Activated CD4-positive, alpha-beta T cell treated with anti-CD3 and anti-CD28 coated beads, Interleukin-10, Interleukin-2, amounts not matched to agents 100 ng/mL and 50 ng/mL, durations not matched to agents 16 hours and 8 hours (primary cell): ENCODE results near the gene MLLT10.
"Not testable (repeated sequence)": the region's sequence is repeated elsewhere in the genome, so short reads cannot be mapped to it uniquely, and the experiment has no call there.

Experiments used
- DNase-seq: peaks from one replicate; pipeline ENCODE4 v3.0.0-alpha.2; 2020

The MLLT10 gene

DNA sequence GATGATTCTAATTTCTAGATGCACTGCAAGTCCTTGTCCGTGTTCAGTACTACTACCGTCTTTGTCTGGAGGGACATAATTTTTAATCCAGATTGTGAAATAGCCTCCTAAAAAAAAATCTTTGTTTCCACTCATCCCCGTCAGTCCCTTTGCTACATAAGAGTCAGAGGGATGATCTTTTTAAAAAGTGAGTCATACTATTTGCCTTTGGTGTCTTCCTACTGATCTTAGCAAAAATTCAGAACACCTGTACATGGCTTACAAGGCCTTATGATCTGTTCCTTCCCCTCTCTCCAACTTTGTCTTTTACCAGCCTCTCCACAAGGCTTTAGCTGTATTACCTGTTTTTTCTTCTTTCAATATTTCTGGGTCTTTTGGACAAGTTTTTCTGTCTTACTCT is 173.5 kb downstream of the MLLT10 start:
- DNase-seq: no peak

DNA sequence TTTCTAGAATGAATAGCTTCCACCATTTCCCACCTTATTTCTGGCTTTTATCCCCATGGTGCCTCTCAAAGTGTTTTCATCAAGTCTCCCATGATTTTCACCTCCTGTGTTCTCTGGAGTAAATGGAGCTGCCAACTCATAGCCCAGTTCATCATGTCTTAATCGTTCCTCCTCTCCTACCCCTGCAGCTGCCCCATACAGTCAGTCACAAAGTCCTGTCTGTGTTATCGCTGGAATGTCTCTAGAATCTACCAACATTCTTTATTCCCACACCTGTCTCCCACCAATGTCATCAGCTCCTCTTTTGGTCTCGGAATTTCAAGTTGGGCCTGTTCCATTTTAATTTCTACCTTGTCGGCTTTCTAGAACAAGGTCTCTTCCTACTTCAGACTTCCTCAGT is 178.9 kb downstream of the MLLT10 start:
- no peak for DNase-seq

DNA sequence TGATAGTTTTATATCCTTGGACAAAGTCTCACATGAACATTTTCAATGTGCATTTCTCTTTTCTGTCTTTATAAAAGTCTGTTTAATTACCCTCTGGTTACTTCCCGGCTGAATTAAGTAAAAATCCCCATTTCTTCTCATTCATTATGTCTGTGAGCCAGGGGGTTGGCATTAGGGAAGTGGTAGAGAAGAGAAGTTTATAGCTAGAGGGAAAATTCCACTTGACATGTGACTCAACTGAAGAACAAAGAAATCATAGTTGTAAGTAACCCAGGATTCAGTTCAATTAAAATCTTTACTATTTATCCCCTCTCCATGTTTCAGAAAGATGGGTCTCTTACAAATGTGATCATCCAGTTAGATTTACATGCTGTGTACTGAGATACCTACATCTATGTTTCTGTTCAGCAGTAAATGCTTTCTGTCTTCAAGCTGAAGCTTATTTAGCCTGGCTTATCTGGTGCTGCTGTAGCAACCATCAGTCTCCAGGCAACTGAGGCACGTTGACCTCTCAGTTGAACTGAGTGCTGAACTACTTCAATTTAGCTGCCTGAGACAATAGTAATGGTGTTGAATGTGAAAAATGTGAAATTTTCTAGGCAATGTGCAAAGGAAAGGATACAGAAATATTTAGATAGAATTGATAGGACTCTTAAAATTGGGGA is 181.6 kb downstream of the MLLT10 start:
- DNase-seq: no peak

DNA sequence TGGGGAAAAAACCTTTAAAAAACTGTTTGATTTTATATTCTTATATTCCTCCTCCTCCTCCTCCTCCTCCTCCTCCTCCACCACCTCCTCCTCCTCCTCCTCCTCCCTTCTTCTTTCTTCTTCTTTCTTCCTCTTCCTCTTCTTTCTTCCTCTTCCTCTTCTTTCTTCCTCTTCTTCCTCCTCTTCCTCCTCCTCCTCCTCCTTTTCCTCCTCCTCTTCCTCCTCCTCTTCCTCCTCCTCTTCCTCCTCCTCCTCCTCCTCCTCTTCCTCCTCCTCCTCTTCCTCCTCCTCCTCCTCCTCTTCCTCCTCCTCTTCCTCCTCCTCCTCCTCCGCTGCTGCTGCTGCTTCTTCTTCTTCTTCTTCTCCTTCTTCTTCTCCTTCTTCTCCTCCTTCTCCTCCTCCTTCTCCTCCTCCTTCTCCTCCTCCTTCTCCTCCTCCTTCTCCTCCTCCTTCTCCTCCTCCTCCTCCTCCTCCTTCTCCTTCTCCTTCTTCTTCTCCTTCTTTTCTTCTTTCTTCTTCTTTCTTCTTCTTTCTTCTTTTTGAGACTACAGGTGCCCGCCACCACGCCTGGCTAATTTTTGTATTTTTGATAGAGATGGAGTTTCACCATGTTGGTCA is 183.5 kb downstream of the MLLT10 start:
- not testable (repeated sequence) for DNase-seq

DNA sequence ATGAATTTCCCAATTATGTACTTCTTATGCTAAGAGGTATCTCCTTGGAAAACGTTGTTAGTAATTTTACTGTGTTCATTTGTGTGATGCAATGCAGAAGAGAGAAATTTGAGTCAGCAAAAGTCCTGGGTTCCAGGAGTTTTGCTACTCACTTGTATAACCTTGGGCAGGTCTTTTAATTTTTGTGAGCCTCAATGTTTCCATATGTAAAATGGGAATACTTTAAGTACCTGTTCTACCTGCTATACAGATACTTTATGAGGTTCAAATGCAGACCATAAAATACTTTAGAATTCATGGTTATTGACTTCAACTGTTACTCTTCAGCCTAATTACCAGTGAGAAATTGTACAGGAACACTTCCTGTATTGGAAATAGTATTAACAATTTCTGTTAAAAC is 185.5 kb downstream of the MLLT10 start:
- DNase-seq: no peak

DNA sequence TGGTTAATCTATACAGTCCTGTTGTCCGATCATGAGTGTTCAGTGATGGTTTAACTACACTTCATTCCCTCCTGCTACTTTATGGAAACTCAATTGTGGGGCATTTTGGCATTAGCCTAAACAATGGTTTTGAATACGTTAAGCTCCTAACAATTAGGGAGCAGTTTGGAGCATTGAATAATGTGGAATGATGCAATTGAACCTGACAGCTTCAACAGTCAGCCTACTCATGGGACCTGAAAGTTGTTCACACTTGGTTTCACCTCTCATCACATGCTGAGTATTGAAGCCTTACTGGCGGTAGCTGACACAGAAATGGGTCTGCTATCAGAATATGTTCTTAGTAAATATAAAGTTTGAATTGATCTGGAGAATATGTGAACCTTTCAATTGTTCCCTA is 186.1 kb downstream of the MLLT10 start:
- DNase-seq: peak; percentile 24

DNA sequence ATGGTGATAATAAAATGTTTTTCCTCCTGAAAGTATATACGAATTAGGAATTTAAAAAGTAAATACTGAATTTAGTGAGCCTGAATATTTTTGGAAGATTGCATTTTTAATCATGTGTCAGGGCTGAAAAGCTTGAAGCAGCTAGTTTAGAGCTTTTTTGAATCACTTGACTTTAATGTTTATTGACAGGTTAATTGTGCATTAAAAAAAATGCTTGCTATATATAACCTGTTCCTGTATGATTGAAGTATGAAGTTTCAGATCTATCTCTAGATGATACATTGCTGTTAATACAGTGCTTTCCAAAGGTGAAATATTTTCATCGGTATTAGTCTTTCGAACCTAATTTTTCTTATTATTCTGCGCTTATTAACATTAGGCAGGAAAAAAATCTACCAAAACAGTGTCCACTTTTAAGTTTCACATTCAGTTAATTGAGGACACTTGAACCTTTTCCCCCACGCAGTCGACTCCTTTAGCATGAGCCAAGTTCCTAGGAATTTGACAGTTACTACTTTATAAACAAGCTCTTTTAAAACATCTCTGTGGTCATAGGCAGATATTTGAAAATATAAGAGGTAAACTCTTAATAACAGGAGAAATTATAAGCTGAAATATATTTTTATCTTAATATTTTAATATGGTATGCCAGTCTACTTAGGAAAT is 187.1 kb downstream of the MLLT10 start:
- DNase-seq: no peak

DNA sequence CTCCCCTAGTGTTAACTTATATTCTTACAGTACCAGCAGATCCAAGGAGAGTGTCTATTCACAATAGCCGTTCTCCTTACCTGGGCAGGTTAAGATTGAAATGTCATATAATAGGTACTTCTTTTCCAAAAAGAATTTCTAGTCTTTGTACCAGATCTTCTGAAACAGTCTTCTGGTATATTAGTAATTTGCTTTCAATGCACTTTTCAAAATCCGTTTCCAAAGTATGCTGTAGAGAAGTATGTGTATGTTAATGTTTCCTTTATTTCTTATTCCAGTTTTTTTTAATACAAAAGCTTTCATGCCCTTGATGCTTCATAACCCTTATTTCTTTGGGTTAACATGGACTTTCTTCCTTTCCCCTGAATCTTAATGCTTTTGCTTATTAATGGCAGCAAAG is 188.2 kb downstream of the MLLT10 start:
- no peak for DNase-seq

DNA sequence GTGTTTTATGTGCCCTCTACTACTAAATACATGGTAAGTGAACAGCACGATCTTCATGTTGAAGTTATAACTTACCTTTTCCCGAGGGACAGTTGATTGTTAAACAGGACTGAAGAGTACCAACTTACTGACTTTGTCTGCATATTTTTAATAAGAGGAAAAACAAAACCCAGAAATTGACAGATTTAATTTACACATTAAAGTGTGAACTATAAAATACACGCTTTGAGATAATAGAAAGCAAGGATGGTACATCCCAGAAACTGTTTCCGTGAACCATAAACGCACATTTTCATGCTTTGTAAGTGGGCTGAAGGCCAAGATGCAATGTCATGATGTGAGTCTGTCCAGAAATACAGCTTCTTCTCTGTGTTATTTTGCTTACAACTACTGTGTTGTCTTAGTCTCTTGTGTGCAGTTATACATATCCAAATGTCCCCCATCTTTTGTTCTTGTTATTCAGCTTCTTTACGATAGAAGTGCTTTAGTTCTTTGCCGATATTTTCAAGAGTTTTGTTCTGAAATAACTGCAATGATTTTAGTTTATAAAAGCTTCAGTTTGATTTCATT is 190.1 kb downstream of the MLLT10 start:
- no peak for DNase-seq

DNA sequence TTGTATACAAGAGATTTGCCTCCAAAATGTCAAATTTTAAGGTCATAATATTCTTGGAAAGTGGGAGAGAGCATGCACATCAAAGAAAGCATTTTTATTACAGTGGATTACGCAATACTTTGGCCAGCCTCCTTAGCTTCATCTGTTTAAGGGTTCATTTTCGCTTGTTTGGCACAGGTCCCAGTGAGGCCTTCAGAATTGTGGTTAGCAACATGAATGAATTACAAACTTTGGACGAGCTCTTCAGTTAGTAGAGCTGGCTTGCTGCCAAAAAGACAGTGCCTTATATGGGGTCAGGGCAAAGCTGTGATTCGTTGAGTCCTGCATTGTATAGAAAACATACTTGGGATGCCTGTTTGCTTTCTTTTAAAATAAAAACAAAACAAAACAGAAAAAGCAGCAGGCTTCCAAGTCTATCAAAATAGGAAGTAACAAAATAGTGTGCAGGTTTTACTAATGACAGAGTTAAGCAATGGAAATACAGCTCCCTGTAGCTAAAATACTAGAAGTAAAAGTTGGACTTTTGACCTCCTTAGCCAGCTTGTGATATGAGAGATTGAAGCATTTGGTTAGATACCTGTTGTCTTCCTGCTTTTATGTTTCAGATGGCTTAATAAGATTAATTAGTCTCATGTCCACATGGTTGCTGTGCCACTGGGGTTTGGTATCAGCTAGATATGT is 190.8 kb downstream of the MLLT10 start:
- peak; percentile 69 for DNase-seq

DNA sequence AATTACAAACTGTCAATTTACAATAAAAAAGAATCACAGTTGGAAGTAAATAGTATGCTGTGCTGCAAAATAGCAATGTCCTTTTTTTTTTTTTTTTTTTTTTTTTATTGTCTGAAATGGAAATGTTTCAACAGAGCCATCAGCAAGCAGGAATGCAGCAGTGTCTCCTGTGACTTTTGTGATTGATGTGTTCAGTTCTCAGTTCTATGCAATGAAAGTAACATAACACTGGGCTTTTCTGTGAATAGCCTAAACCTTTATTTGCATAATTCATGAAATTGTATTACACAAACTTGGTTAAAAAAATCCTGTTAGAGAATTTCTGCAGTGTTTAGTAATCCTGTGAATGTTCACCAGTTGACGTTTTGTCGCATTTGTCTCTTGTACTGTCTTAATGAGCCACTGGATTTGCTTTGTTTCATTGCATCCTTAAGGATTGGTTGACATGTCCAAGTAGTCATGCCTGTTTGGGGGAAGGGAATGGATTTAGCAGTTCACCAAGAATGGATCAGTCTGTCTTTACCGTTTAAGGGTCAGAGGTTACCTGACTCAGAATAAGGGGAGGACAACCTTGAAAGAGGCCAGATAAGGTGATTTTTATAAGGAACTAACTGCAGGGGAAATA is 192.7 kb downstream of the MLLT10 start:
- DNase-seq: no peak

DNA sequence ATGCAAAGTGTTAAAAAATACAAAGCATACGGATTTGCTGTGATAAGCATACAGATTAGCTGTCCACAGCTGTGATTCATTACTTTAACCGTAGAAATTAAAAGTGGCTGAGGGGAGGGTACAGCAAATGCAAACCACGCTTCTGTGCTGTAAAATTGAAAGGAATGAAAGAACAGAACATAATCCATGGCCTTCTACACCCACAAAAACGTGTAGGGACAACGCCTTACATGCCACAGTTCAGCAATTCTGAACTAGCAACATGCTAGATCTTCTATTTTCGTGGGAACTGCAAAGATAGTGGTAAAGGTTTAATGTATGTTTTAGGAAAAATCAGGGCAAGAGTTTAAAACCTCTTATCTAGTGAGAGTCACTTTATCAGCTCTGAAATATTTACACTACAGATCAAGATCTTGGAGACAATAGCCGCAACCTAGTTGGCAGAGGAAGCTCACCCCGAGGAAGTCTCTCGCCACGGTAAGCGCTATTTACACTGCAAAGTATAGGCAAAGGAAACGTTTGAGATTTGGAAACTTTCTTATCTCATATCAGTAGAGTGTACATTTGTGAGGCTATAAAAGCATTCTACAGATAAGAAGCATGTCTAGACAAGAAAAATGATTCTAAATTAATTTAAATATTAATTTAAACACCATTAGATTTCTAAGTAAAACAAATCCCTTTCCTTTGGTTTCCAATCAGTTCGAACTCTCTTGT is 193.6 kb downstream of the MLLT10 start:
- no peak for DNase-seq

DNA sequence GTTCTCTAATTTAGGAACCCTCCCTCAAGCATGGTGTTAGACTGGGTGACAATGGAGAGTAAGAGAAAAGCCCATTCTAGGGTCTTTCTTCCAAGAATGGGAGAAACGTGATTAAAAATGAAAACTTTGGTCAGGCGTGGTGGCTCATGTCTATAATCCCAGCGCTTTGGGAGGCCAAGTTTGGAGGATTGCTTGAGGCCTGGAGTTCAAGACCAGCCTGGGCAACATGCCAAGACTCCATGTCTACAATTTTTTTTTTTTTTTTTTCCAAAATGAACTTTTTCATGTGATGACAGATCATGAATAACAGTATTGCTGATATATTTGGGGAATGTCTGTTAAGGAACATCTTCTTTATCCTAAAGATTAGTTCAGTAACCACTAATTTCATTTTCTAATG is 194.6 kb downstream of the MLLT10 start:
- DNase-seq: no peak

DNA sequence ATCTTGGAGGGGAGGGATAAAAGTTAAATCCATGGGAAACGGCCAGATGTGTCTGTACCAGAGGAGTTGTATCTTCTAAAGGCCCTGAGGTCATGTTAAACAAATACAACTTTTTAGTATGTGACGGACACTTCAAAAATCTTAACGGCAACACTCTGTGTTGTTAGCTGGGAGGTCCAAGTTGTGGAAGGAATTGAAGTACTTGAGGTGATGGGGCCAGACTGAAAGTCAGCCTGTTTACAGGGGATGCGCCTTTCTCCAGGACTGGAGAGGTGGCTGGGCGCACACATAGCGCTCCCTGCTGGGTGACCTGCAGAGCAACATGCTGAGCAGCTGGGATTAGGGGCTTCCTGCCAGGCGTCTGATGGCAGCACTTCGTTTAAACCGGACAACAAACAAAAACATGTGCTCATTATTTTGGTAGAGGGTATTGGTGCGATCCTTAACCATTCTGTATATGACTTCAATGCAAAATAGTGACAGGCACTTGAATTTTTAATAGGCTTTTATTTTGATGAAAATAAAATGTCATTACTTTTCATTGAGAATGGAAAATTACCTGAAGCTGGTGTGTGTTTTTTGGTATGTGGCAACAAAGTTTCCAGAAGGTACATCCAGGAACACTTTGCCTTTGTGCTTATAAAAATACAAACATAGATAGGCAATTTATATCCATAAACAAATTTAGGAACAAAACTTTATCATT is 198.2 kb downstream of the MLLT10 start:
- peak; percentile 59 for DNase-seq

DNA sequence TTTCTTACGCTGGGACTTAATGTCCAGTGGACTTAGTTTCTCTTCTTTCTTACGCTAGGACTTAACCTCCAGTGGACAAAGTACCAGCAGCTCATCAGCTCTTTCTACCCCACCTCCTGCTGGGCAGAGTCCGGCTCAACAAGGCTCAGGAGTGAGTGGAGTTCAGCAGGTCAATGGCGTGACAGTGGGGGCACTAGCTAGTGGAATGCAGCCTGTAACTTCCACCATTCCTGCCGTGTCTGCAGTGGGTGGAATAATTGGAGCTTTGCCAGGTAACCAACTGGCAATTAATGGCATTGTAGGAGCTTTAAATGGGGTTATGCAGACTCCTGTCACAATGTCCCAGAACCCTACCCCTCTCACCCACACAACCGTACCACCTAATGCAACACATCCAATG is 199.7 kb downstream of the MLLT10 start:
- DNase-seq: no peak

DNA sequence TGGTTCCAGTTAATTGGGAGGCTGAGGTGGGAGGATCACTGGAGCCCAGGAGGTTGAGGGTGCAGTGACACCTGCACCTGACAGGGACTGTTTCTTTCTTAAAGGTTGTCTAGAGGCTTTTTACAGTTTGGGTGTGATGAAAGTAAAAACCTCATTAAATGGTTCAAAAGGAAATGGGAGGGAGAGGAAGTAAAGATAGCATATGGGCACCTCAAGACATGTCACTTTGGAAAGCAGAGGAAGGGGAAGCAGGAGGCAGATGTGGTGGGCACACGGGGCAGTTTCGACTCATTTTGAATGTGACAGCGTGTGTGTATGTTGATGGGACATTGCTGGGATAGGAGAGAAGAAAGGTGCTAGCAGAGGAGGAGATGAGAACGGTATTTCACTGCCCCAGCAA is 203.1 kb downstream of the MLLT10 start:
- no peak for DNase-seq

DNA sequence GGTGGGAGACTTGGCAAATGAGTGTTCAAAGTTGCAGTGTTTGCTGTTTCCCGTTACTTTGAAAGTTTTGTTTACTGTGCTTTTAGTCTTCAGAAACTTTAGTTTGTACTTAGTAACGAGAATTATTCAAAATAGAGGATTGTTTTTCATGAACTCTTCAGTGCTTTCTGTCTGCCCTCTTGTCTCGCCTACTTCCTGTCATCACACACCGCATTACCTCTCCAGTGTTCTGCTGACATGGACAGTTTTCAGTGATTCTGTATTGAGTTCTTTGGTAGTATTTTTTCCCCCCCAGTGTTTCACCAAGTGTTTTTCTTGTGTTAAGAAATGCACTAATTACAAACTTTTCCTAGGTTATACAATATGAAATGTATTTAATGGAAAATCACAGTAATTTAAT is 207.0 kb downstream of the MLLT10 start:
- DNase-seq: peak; percentile 16

DNA sequence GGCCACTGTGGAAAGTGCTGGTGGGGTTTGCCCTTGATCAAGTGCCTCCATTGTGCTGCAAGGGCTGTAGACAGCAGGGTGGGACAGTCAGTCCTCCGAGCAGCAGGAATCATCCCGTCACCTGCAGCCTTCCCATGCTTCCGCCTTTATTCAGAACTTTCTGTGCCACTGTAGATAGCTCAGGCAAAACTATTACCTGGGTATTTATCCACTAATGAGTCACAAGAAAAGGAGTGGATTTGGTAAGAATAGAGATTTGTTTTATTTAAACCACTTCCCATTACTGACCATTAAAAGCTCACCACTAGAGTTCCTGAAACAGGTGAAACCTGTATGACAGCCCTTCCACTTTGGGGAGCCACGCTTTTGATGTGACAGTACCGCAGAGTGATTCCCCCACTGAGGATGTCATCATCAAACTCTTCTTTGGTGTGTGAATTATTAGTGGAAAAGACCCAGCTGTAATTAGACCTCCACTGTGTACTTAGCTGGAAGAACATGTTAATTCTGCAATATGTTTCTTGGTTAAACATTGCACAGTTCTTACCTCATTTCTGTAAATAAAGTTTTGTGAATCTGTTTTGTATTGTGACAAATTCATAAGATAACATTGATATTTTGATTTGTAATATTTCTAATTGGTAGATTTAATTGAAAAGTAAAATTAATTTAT is 208.8 kb downstream of the MLLT10 start:
- DNase-seq: no peak

DNA sequence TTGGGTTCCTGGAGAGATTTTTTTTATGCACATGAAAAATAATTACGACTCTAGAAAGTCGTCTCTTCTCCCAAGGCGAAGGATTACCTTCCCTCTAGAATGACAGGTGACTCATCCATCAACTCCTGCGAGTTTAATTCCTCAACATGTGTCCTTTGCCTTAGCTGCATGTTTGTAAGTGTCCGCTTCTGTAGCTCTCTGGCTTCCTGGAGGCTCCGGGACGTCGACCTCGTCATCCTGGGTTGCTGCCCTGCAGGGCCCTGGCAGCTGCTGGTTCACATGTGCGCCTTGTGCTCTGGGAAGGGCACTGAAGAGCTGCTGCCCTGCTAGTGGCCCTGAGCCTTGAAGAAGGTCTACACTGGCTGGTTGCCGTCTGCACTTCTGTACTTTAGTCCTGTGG is 210.2 kb downstream of the MLLT10 start:
- no peak for DNase-seq

DNA sequence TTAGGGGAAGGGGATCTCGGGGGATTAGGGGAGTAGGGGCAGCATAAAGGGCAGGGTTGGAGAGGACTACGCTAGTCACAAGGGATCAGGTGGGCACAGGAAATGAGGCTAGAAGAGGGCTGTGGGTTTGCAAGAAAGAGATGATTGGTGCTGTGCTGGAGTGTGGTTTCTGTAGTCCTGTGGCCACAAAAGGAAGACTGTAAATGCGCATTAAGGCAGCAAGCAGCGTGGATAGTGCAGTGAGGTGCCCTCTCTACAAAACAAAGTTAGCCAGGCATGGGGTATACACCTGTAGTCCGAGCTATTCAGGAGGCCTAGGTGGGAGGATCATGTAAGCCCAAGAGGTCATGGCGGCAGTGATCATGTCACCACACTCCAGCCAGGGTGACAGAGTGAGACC is 212.1 kb downstream of the MLLT10 start:
- peak; percentile 16 for DNase-seq

DNA sequence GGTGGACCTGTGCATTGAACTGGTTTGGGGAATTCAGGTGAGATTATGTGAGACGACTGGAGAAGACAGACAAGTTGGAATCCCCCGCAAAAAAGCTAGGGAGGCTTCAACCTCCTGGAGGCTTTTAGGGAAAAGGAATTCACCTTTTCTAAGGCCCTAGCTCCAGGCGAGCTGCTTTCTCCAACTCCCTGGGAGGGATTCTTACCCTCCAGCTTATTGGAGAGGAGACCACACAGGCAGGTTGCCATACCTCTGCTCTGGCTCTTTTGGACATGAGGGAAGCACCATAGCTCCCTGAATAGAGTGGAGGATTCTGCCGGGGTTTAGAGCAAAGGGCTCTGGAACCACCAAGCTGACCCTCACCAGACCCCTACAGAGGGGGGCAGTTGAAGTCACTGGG is 213.8 kb downstream of the MLLT10 start:
- no peak for DNase-seq
